GM18499 (cell line): ENCODE results near the gene GASK1A.
"Not testable (repeated sequence)": the region's sequence is repeated elsewhere in the genome, so short reads cannot be mapped to it uniquely, and the experiment has no call there.

Experiments
- ATAC-seq: cut with Tn5 transposase; IDR thresholded peaks from one replicate; pipeline ENCODE4 v1.9.1; 2021; ENCODE audit warnings: moderate number of reproducible peaks; ENCODE audit not compliant: insufficient read depth, unreplicated experiment

Gene GASK1A

GRCh38 chr3:42979044-42979972, at the start of gene GASK1A:
GASK1A (plus strand) TSS chr3:42979311; CDS start chr3:42979643, 332 bp downstream.
- ATAC-seq = no peak

- ATAC-seq = no peak
Observed at GRCh38 chr3:42934111-42934510, 45.0 kb upstream of the GASK1A start.

GRCh38 chr3:42934910-42935309, 44.2 kb upstream of the GASK1A start:
- ATAC-seq = no peak

GRCh38 chr3:42935472-42935871, 43.6 kb upstream of the GASK1A start:
- no peak for ATAC-seq

- ATAC-seq = no peak
Observed at GRCh38 chr3:42936157-42936981, 42.7 kb upstream of the GASK1A start.

- no peak for ATAC-seq
Observed at GRCh38 chr3:42937334-42937733, 41.8 kb upstream of the GASK1A start.

GRCh38 chr3:42942693-42943092, 36.4 kb upstream of the GASK1A start:
- no peak for ATAC-seq

- no peak for ATAC-seq
Observed at GRCh38 chr3:42946050-42946449, 33.1 kb upstream of the GASK1A start.

- ATAC-seq = no peak
Observed at GRCh38 chr3:42957573-42957972, 21.5 kb upstream of the GASK1A start.

- no peak for ATAC-seq
Observed at GRCh38 chr3:42960282-42960681, 18.8 kb upstream of the GASK1A start.

- no peak for ATAC-seq
Observed at GRCh38 chr3:42960786-42961185, 18.3 kb upstream of the GASK1A start.

GRCh38 chr3:42961633-42962032, 17.5 kb upstream of the GASK1A start:
- ATAC-seq = no peak

GRCh38 chr3:42963269-42963668, 15.8 kb upstream of the GASK1A start:
- ATAC-seq = no peak

- ATAC-seq = no peak
Observed at GRCh38 chr3:42964266-42964665, 14.8 kb upstream of the GASK1A start.

GRCh38 chr3:42970557-42970956, 8.6 kb upstream of the GASK1A start:
- no peak for ATAC-seq

GRCh38 chr3:42970976-42971772, 7.9 kb upstream of the GASK1A start:
- no peak for ATAC-seq

GRCh38 chr3:42974906-42975305, 4.2 kb upstream of the GASK1A start:
- not testable (repeated sequence) for ATAC-seq

- ATAC-seq = no peak
Observed at GRCh38 chr3:42975456-42975855, 3.7 kb upstream of the GASK1A start.

- ATAC-seq = no peak
Observed at GRCh38 chr3:42975955-42976354, 3.2 kb upstream of the GASK1A start.

GRCh38 chr3:42980209-42980608, 1.1 kb downstream of the GASK1A start:
- no peak for ATAC-seq
